H1 (cell line): ENCODE data around the gene FANK1. TPM values are rescaled to one million over a fixed set of nuclear protein-coding genes. Genes with fewer than 3 reads are reported as not detected.

Experiments
- CTCF ChIA-PET: fragments of 300-600 bp; sonication (Branson Sonifier 250); formaldehyde crosslinking; loops from one replicate; lab custom pipeline; 2021; ENCODE audit not compliant: partially characterized antibody; lab: Charles Lee
- POLR2A ChIA-PET: fragments of 300-600 bp; sonication (Branson Sonifier 250); formaldehyde crosslinking; loops from one replicate; lab custom pipeline; 2021; ENCODE audit warnings: inconsistent platforms; ENCODE audit not compliant: partially characterized antibody; lab: Charles Lee
- DNase-seq, 2 experiments: peaks; one replicate each; pipeline versions ENCODE4 v3.0.0 to v3.0.0-alpha.2; 2010 to 2022; ENCODE audit warnings: low spot score in 2 of 2, low read depth in 1 of 2, mixed read lengths in 1 of 2
- FAIRE-seq: peaks from 2 replicates; lab custom pipeline; 2011; peaks lifted over from hg19 to GRCh38; lab: Jason Lieb, UNC
- H2AFZ ChIP-seq: 2 replicates; pipeline ENCODE4 v1.8.1; 2012; ENCODE audit warnings: low read length, inconsistent platforms
- H2AK5ac ChIP-seq: 2 replicates; pipeline ENCODE4 v1.6.1; 2013; ENCODE audit warnings: low read depth, low read length
- H2BK120ac ChIP-seq: replicated peaks from 2 replicates; pipeline ENCODE3; 2013; ENCODE audit warnings: low read depth, low read length, inconsistent platforms
- H2BK12ac ChIP-seq: 2 replicates; pipeline ENCODE4 v1.6.1; 2013; ENCODE audit warnings: low read depth, low read length
- H2BK15ac ChIP-seq: 2 replicates; pipeline ENCODE4 v1.6.1; 2013; ENCODE audit warnings: low read length
- H2BK20ac ChIP-seq: 2 replicates; pipeline ENCODE4 v1.6.1; 2013; ENCODE audit warnings: low read length
- H2BK5ac ChIP-seq: 2 replicates; pipeline ENCODE4 v1.6.1; 2013; ENCODE audit warnings: low read depth, low read length
- H3K14ac ChIP-seq: 2 replicates; pipeline ENCODE4 v1.6.1; 2013; ENCODE audit warnings: inconsistent platforms; ENCODE audit not compliant: insufficient read length
- H3K18ac ChIP-seq: 2 replicates; pipeline ENCODE4 v1.6.1; 2013; ENCODE audit warnings: low read length; ENCODE audit errors: extremely low read depth
- H3K23ac ChIP-seq: 2 replicates; pipeline ENCODE4 v1.6.1; 2013; ENCODE audit warnings: inconsistent platforms; ENCODE audit not compliant: insufficient read length
- H3K23me2 ChIP-seq: 2 replicates; pipeline ENCODE4 v1.6.1; 2013; ENCODE audit warnings: low read depth, low read length
- H3K27ac ChIP-seq: 2 replicates; pipeline ENCODE4 v1.6.1; 2011; ENCODE audit warnings: low read depth, low read length, inconsistent platforms
- H3K27me3 ChIP-seq, 4 experiments: replicated peaks in 1 of 4; 1 replicate in 1 of 4; 2 replicates in 3 of 4; pipeline versions ENCODE4 v1.6.1 to v1.8.1; 2011 to 2013; ENCODE audit warnings: low read length in 3 of 4, mild to moderate bottlenecking in 3 of 4, inconsistent platforms in 2 of 4, mixed read lengths in 2 of 4, moderate library complexity in 1 of 4; ENCODE audit not compliant: control insufficient read depth in 3 of 4, insufficient read depth in 3 of 4; ENCODE audit errors: extremely low read depth in 1 of 4
- H3K36me3 ChIP-seq, 4 experiments: 2 replicates each; pipeline versions ENCODE4 v1.6.1 to v1.8.1; 2011 to 2013; ENCODE audit warnings: mild to moderate bottlenecking in 4 of 4, low read length in 3 of 4, moderate library complexity in 2 of 4, control low read depth in 1 of 4, inconsistent platforms in 1 of 4; ENCODE audit not compliant: insufficient read depth in 4 of 4, control insufficient read depth in 2 of 4
- H3K4ac ChIP-seq: replicated peaks from 2 replicates; pipeline ENCODE3; 2013; ENCODE audit warnings: low read length, low read depth, mixed read lengths, inconsistent platforms; ENCODE audit not compliant: insufficient read length
- H3K4me1 ChIP-seq, 4 experiments: replicated peaks in 1 of 4; 1 replicate in 1 of 4; 2 replicates in 3 of 4; pipeline versions ENCODE4 v1.6.1 to v1.8.1; 2011 to 2013; ENCODE audit warnings: low read length in 3 of 4, inconsistent platforms in 2 of 4, mixed read lengths in 1 of 4; ENCODE audit not compliant: insufficient read depth in 4 of 4, control insufficient read depth in 3 of 4
- H3K4me2 ChIP-seq, 2 experiments: 2 replicates each; pipeline versions ENCODE4 v1.6.1 to v1.8.1; 2011 to 2013; ENCODE audit warnings: low read depth in 2 of 2, low read length in 2 of 2, control low read depth in 1 of 2, inconsistent platforms in 1 of 2, mild to moderate bottlenecking in 1 of 2; ENCODE audit not compliant: insufficient read depth in 1 of 2
- H3K4me3 ChIP-seq, 4 experiments: fragments of 200-600, 300-600 bp in 1 of 4; sonication (generic), shearing (Covaris generic), sonication (Bioruptor Twin) in 1 of 4; 2 replicates each; pipeline versions ENCODE4 v1.5.1 to v1.8.1; 2011 to 2016; ENCODE audit warnings: low read length in 4 of 4, low read depth in 3 of 4, control low read depth in 2 of 4, inconsistent platforms in 2 of 4, mild to moderate bottlenecking in 2 of 4, mixed read lengths in 1 of 4, moderate library complexity in 1 of 4; ENCODE audit not compliant: insufficient read depth in 2 of 4; ENCODE audit errors: extremely low read depth in 1 of 4
- H3K56ac ChIP-seq: replicated peaks from 2 replicates; pipeline ENCODE3; 2013; ENCODE audit warnings: low read depth, mild to moderate bottlenecking, mixed read lengths, low read length, inconsistent platforms; ENCODE audit not compliant: insufficient read length
- H3K79me1 ChIP-seq: 2 replicates; pipeline ENCODE4 v1.6.1; 2013; ENCODE audit warnings: low read depth, low read length, control low read depth
- H3K79me2 ChIP-seq, 2 experiments: 2 replicates each; pipeline versions ENCODE4 v1.6.1 to v1.8.1; 2012 to 2013; ENCODE audit warnings: low read length in 2 of 2, mild to moderate bottlenecking in 2 of 2, inconsistent platforms in 1 of 2; ENCODE audit not compliant: insufficient read depth in 2 of 2, control insufficient read depth in 1 of 2
- H3K9ac ChIP-seq, 4 experiments: replicated peaks in 1 of 4; 1 replicate in 1 of 4; 2 replicates in 3 of 4; pipeline versions ENCODE4 v1.6.1 to v1.8.1; 2011 to 2013; ENCODE audit warnings: low read depth in 3 of 4, low read length in 3 of 4, control low read depth in 2 of 4, mild to moderate bottlenecking in 2 of 4, moderate library complexity in 2 of 4, inconsistent platforms in 1 of 4; ENCODE audit errors: extremely low read depth in 1 of 4
- H3K9me3 ChIP-seq, 2 experiments: 2 replicates each; pipeline versions ENCODE4 v1.6.1 to v1.8.1; 2012 to 2013; ENCODE audit warnings: mild to moderate bottlenecking in 2 of 2, moderate library complexity in 2 of 2, control low read depth in 1 of 2, inconsistent platforms in 1 of 2, low read depth in 1 of 2, low read length in 1 of 2, mixed read lengths in 1 of 2; ENCODE audit not compliant: insufficient read depth in 2 of 2
- H4K20me1 ChIP-seq, 2 experiments: replicated peaks in 1 of 2; 2 replicates each; pipeline versions ENCODE3 to v1.8.1; 2011 to 2013; ENCODE audit warnings: inconsistent platforms in 2 of 2, low read length in 2 of 2, mild to moderate bottlenecking in 1 of 2; ENCODE audit not compliant: insufficient read depth in 2 of 2, control insufficient read depth in 1 of 2
- H4K5ac ChIP-seq: 2 replicates; pipeline ENCODE4 v1.6.1; 2013; ENCODE audit warnings: low read length, low read depth, mixed read lengths, inconsistent platforms; ENCODE audit not compliant: insufficient read length
- H4K8ac ChIP-seq: 2 replicates; pipeline ENCODE4 v1.8.0; 2013; ENCODE audit warnings: mild to moderate bottlenecking, moderate library complexity, low read length, inconsistent platforms; ENCODE audit not compliant: insufficient read depth; ENCODE audit errors: extremely low read depth
- H4K91ac ChIP-seq: replicated peaks from 2 replicates; pipeline ENCODE3; 2013; ENCODE audit warnings: low read length, mixed read lengths, inconsistent platforms; ENCODE audit not compliant: insufficient read length
- EZH2 ChIP-seq: fragments of 200-600 bp; sonication (generic); IDR thresholded peaks from 2 replicates; pipeline ENCODE4 v1.7.1; 2012; ENCODE audit warnings: low read depth, mild to moderate bottlenecking, moderate library complexity, low read length, inconsistent platforms; ENCODE audit not compliant: severe bottlenecking
- MAFK ChIP-seq: IDR thresholded peaks from 2 replicates; pipeline ENCODE4 v1.6.1; 2012; ENCODE audit warnings: low read depth, mild to moderate bottlenecking, improper control_type of control experiment, low read length
- PHF8 ChIP-seq: fragments of 200-600 bp; sonication (generic); conservative IDR thresholded peaks from 2 replicates; pipeline ENCODE4 v1.7.1; 2012; ENCODE audit warnings: low read depth, mild to moderate bottlenecking, inconsistent platforms, low read length, moderate library complexity
- WGBS, 2 experiments: shearing (Covaris generic) in 1 of 2; methylation state at CpG; one replicate each; pipeline versions ENCODE4 v1.1.6 to v1.1.7; 2013 to 2015; ENCODE audit warnings: low lambda C conversion rate in 2 of 2, mixed read lengths in 2 of 2, inconsistent platforms in 1 of 2, low coverage in 1 of 2, missing lambda C conversion rate in 1 of 2; ENCODE audit not compliant: insufficient replicate concordance in 2 of 2, insufficient coverage in 1 of 2, insufficient read length in 1 of 2; ENCODE audit errors: extremely low coverage in 1 of 2, missing lambda C conversion rate in 1 of 2; 5-methylcytosine and 5-hydroxymethylcytosine counted together
- polyA plus RNA-seq, 7 experiments: library from polyadenylated mRNA; depleted of rRNA in 3 of 7; stranded (reverse) in 5 of 7; unstranded in 2 of 7; fragments of >200 nt in 5 of 7; fragments of 200-250 nt in 2 of 7; gene quantifications; 1 replicate in 5 of 7; 2 replicates in 1 of 7; 4 replicates in 1 of 7; pipeline versions ENCODE4 v1.2.1 to v1.2.3, GENCODE V29; 2011 to 2013; ENCODE audit warnings: missing spikeins in 2 of 7, mixed read lengths in 2 of 7
- total RNA-seq: library from RNA; stranded (reverse); fragmentation: NEBNext Ultra II Directional; extraction: Animal tissue kit (Norgen Biotek cat#: 25700); gene quantifications from 2 replicates; pipeline ENCODE4 v1.2.1, GENCODE V29; 2021

FANK1 gene
- total and polyA plus RNA-seq, 2 of the 8 experiments (the other 6 are each of a cell fraction or from before 2014, with no cell fraction given): 1.2 TPM; not detected in 1

GRCh38 chr10:126042354-126042753 is 146.0 kb downstream of the FANK1 start:
- no peak overlapping the region for H4K8ac ChIP-seq
- DNase-seq (no peak), FAIRE-seq (no peak)
- H2BK20ac ChIP-seq: no peak overlapping the region
- H4K91ac ChIP-seq: no peak overlapping the region
- no peak overlapping the region for H2BK120ac ChIP-seq
- no peak overlapping the region for H3K4ac ChIP-seq
- no peak for TF ChIP-seq PHF8
- TF ChIP-seq EZH2: no peak
- no peak for TF ChIP-seq MAFK
- H4K20me1 ChIP-seq: no peaks in the 10 kb centered on the region
- no peaks in the 10 kb centered on the region for H3K79me1 ChIP-seq
- H4K5ac ChIP-seq: no peak overlapping the region
- no peak overlapping the region for H3K56ac ChIP-seq
- peaks cover 0 to 9% (median 4%) of the 10 kb centered on the region in 4 experiments; a peak in 5 of 7 replicates for H3K4me1 ChIP-seq
- H2AFZ ChIP-seq: no peak overlapping the region
- no peak overlapping the region for H3K4me3 ChIP-seq
- no peak overlapping the region for H3K27ac ChIP-seq
- H3K27me3 ChIP-seq: no peaks in the 10 kb centered on the region
- H3K36me3 ChIP-seq: no peaks in the 10 kb centered on the region
- no peak overlapping the region for H2BK5ac ChIP-seq
- H3K14ac ChIP-seq: no peak overlapping the region
- H3K79me2 ChIP-seq: no peaks in the 10 kb centered on the region
- H3K18ac ChIP-seq: no peak overlapping the region
- H2AK5ac ChIP-seq: no peak overlapping the region
- H3K9me3 ChIP-seq: no peaks in the 10 kb centered on the region
- no peak overlapping the region for H3K9ac ChIP-seq
- no peak overlapping the region for H3K4me2 ChIP-seq
- WGBS, 2 experiments: 88% methylated on average over 4 of the region's 4 CpGs; no CpG with 5 or more reads in 1 of the 2 experiments
- ChIA-PET CTCF (no interaction called here), POLR2A (interaction anchor here (0.6 kb wide), 1 partner anchor 21 kb away, joined by 3 read pairs; no protein-coding TSS in a partner anchor)
- no peak overlapping the region for H2BK12ac ChIP-seq
- no peaks in the 10 kb centered on the region for H3K23me2 ChIP-seq
- no peak overlapping the region for H2BK15ac ChIP-seq
- no peak overlapping the region for H3K23ac ChIP-seq
